Measurements from ENCODE around the gene OOEP. TPM values are rescaled to one million over a fixed set of nuclear protein-coding genes. Genes with fewer than 3 reads are reported as not detected.

Gene OOEP
- total and polyA plus RNA-seq, 2 of the 4 experiments (the other 2 are of a cell fraction), result not detected

- ChIA-PET POLR2A (ENCODE audit: unreplicated experiment) (no interaction called here), CTCF (interaction anchor here (0.6 kb wide), 1 partner anchor 56 kb away, joined by 4 read pairs; no protein-coding TSS in a partner anchor)
- dilution Hi-C loops (cut with HindIII; ENCODE audit: low sequenced_read_pairs, unreplicated experiment) (no loop called here), in situ Hi-C loops (cut with MboI; ENCODE audit: low sequenced_read_pairs) (loop anchor here (25.0 kb wide), 1 partner anchor 927 kb away; no protein-coding TSS in a partner anchor), intact Hi-C loops (cut with micrococcal nuclease) (no loop called here)
- Histone ChIP-seq H2AFZ (replicated peaks; ENCODE audit: low read length, poor library complexity) (no peak overlapping the region), H3K9me1 (ENCODE audit: insufficient read depth, low read length) (no peaks in the 10 kb centered on the region), H4K8ac (ENCODE audit: low read depth in 2 of 2, low read length in 2 of 2) (no peak overlapping the region), H3K4me2 (ENCODE audit: low read depth, low read length) (no peak overlapping the region), H3K56ac (ENCODE audit: extremely low read depth, insufficient read depth, low read length) (no peak overlapping the region), H2BK15ac (ENCODE audit: low read depth, low read length) (no peak overlapping the region), H3K9me3 (ENCODE audit: control insufficient read depth, insufficient read depth, low read length) (no peaks in the 10 kb centered on the region), H3K79me1 (ENCODE audit: low read depth in 1 of 2, low read length in 2 of 2) (no peaks in the 10 kb centered on the region), H2BK120ac (ENCODE audit: low read depth, low read length) (no peak overlapping the region), H3K18ac (ENCODE audit: low read depth, low read length) (no peak overlapping the region), H3K4ac (ENCODE audit: low read depth, low read length) (no peak overlapping the region), H3K4me1 (ENCODE audit: control insufficient read depth, insufficient read depth, low read length) (peaks cover 2% of the 10 kb centered on the region; the same call in 1 of the 2 replicates), H3K36me3 (ENCODE audit: control insufficient read depth, insufficient read depth, low read length) (no peaks in the 10 kb centered on the region), H2BK5ac (ENCODE audit: low read depth, low read length, poor library complexity, severe bottlenecking) (no peak overlapping the region), H3K27me3 (ENCODE audit: control insufficient read depth, insufficient read depth, low read length) (peaks cover 6% of the 10 kb centered on the region), H4K5ac (ENCODE audit: low read depth, low read length) (no peak overlapping the region), H2BK20ac (ENCODE audit: low read depth, low read length) (no peak overlapping the region), H2AK9ac (replicated peaks; ENCODE audit: low read depth, low read length, poor library complexity) (no peak overlapping the region), H3K9ac (ENCODE audit: low read depth, low read length) (no peak overlapping the region), H4K20me1 (ENCODE audit: insufficient read depth, low read length) (no peaks in the 10 kb centered on the region), H3K23ac (ENCODE audit: low read depth, low read length) (no peak overlapping the region), H2AK5ac (ENCODE audit: low read depth, low read length) (no peak overlapping the region), H4K91ac (ENCODE audit: insufficient read depth, low read depth, low read length) (no peak overlapping the region), H3K14ac (replicated peaks; ENCODE audit: low read depth, low read length) (no peak overlapping the region), H3K27ac (ENCODE audit: insufficient read depth, low read length) (no peak overlapping the region), H3K4me3 (ENCODE audit: insufficient read depth, low read depth, low read length) (no peak overlapping the region)
- no TSS peak for BruUV-seq (replicated peaks)
- DNase-seq (no peak), ATAC-seq (ENCODE audit: low read depth) (no peak)
- 50% methylated on average over 1 of the region's 3 CpGs; no CpG with 5 or more reads in 1 of the 2 experiments for WGBS, 2 experiments (ENCODE audit: extremely low coverage in 2 of 2, insufficient read length in 1 of 2)
- no peak for TF ChIP-seq SMC3 (IDR thresholded peaks at IDR 0.05; ENCODE audit: low read depth, low read length)
- no peak for TF ChIP-seq RAD21 (IDR thresholded peaks at IDR 0.05; ENCODE audit: low read length)
- TF ChIP-seq RFX5 (IDR thresholded peaks at IDR 0.05; ENCODE audit: low read depth, low read length), result no peak
- TF ChIP-seq FOS (IDR thresholded peaks at IDR 0.05; ENCODE audit: low read depth, low read length), result no peak
- TF ChIP-seq, protein P1, sequence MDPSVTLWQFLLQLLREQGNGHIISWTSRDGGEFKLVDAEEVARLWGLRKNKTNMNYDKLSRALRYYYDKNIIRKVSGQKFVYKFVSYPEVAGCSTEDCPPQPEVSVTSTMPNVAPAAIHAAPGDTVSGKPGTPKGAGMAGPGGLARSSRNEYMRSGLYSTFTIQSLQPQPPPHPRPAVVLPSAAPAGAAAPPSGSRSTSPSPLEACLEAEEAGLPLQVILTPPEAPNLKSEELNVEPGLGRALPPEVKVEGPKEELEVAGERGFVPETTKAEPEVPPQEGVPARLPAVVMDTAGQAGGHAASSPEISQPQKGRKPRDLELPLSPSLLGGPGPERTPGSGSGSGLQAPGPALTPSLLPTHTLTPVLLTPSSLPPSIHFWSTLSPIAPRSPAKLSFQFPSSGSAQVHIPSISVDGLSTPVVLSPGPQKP (IDR thresholded peaks at IDR 0.05; ENCODE audit: borderline replicate concordance, low read depth, low read length), result no peak
- no peak for TF ChIP-seq NFE2L2 (IDR thresholded peaks at IDR 0.05; ENCODE audit: low read depth, low read length)
- TF ChIP-seq MAFK (IDR thresholded peaks at IDR 0.05; ENCODE audit: low read depth, low read length), result no peak
- TF ChIP-seq, protein P2, sequence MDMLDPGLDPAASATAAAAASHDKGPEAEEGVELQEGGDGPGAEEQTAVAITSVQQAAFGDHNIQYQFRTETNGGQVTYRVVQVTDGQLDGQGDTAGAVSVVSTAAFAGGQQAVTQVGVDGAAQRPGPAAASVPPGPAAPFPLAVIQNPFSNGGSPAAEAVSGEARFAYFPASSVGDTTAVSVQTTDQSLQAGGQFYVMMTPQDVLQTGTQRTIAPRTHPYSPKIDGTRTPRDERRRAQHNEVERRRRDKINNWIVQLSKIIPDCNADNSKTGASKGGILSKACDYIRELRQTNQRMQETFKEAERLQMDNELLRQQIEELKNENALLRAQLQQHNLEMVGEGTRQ (IDR thresholded peaks at IDR 0.05; ENCODE audit: low read depth, low read length), result no peak
- TF ChIP-seq POLR2A (IDR thresholded peaks at IDR 0.05; ENCODE audit: low read depth, low read length), result no peak
- no peak for TF ChIP-seq BHLHE40 (IDR thresholded peaks at IDR 0.05; ENCODE audit: low read depth, low read length)
- no peak for TF ChIP-seq MAZ (IDR thresholded peaks at IDR 0.05; ENCODE audit: borderline replicate concordance, low read depth, low read length)
These were observed 30.4 kb downstream of the OOEP start for GRCh38 chr6:73339340-73339739.
